PFSK-1 (cell line): ENCODE data around the gene ABCC10.

Experiments
- FOXP2 ChIP-seq: optimal IDR thresholded peaks from 2 replicates; pipeline ENCODE3; 2011; ENCODE audit warnings: borderline replicate concordance, control low read depth, inconsistent platforms; ENCODE audit not compliant: insufficient read depth; ENCODE audit errors: extremely low read length, extremely low read depth
- POLR2AphosphoS5 ChIP-seq: IDR thresholded peaks from 2 replicates; pipeline ENCODE4 v1.6.1; 2012; ENCODE audit warnings: low read depth, mild to moderate bottlenecking, control low read depth, low read length, moderate library complexity
- SIN3A ChIP-seq: IDR thresholded peaks from 2 replicates; pipeline ENCODE4 v1.6.1; 2012; ENCODE audit warnings: mild to moderate bottlenecking, low read length, moderate library complexity, borderline replicate concordance; ENCODE audit not compliant: insufficient read depth
- TAF1 ChIP-seq: IDR thresholded peaks from 2 replicates; pipeline ENCODE4 v1.6.1; 2012; ENCODE audit warnings: low read length, control low read depth, borderline replicate concordance; ENCODE audit not compliant: insufficient read depth
- TF ChIP-seq, protein P1 (sequence below), 2 experiments: IDR thresholded peaks; 2 replicates each; pipeline versions ENCODE4 v1.6.1 to v1.8.0; 2011 to 2012; ENCODE audit warnings: low read depth in 2 of 2, low read length in 2 of 2, control low read depth in 1 of 2, inconsistent platforms in 1 of 2, mild to moderate bottlenecking in 1 of 2, moderate library complexity in 1 of 2; ENCODE audit not compliant: insufficient read depth in 1 of 2

The ABCC10 gene

DNA sequence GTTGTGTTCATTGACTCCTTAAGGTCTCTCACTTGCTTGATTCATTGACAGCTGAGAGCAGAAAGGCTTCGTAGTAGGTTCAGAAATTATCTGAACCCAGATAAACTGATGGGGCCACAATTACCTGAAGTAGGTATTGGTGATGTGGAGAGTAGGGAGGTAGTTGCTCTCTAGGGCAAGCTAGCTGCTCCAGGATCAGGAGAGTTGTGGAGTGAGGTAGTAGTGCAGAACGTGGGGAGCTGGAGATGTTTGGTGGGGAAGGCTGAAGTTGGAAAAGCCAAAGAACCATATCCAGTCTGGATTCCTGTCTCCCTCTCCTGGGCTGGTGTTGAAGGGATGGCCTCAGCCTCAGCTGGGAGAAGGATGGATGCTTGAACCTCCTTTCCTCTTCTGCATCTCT is 65.9 kb downstream of the ABCC10 start:
- TF ChIP-seq TAF1 (no peak), SIN3A (no peak), FOXP2 (no peak), POLR2AphosphoS5 (no peak)
- TF ChIP-seq, protein P1, sequence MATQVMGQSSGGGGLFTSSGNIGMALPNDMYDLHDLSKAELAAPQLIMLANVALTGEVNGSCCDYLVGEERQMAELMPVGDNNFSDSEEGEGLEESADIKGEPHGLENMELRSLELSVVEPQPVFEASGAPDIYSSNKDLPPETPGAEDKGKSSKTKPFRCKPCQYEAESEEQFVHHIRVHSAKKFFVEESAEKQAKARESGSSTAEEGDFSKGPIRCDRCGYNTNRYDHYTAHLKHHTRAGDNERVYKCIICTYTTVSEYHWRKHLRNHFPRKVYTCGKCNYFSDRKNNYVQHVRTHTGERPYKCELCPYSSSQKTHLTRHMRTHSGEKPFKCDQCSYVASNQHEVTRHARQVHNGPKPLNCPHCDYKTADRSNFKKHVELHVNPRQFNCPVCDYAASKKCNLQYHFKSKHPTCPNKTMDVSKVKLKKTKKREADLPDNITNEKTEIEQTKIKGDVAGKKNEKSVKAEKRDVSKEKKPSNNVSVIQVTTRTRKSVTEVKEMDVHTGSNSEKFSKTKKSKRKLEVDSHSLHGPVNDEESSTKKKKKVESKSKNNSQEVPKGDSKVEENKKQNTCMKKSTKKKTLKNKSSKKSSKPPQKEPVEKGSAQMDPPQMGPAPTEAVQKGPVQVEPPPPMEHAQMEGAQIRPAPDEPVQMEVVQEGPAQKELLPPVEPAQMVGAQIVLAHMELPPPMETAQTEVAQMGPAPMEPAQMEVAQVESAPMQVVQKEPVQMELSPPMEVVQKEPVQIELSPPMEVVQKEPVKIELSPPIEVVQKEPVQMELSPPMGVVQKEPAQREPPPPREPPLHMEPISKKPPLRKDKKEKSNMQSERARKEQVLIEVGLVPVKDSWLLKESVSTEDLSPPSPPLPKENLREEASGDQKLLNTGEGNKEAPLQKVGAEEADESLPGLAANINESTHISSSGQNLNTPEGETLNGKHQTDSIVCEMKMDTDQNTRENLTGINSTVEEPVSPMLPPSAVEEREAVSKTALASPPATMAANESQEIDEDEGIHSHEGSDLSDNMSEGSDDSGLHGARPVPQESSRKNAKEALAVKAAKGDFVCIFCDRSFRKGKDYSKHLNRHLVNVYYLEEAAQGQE (IDR thresholded peaks at IDR 0.05; ENCODE audit: insufficient read depth in 1 of 2, low read depth in 2 of 2, low read length in 2 of 2) = no peak

DNA sequence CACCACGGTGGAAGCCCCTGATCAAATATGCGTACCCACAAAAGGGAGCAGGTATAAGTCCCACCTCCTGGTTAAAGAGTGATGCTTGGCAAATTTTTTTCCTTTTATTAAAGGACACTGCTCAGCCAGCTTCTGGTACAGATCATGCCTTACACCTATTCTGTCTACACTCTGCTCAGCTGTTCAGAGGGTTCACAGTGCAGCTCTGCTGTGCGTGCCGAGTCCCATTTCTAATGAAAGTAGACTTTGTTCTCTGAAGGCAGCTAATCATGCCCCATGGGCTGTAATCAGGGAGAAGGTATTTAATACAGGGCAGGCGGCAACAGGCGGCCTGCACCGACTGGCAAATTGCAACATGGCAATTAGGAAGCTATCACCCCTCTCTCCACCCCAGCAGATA is 66.5 kb downstream of the ABCC10 start:
- TF ChIP-seq POLR2AphosphoS5 (no peak), TAF1 (no peak), FOXP2 (no peak), SIN3A (no peak)
- TF ChIP-seq, protein P1 (IDR thresholded peaks at IDR 0.05; ENCODE audit: insufficient read depth in 1 of 2, low read depth in 2 of 2, low read length in 2 of 2) = no peak

DNA sequence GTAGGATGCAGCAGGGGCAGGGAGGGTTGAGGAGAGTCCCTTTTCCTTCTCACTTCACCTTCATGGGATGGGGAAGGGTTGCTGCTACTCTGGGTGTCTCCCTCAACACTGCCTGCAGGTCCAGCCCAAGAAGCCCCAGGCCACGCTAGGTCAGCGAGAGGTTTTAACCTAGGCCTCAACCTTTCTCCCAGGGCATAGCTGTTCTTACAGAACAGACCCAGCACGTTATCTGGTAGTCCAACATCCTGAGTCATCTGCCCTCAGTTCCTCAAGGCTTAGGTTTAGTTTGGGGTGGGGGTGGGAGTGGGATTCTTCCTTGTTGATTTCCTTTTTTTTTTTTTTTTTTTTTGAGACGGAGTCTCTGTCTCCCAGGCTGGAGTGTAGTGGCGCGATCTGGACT is 67.0 kb downstream of the ABCC10 start:
- TF ChIP-seq POLR2AphosphoS5 = no peak
- no peak for TF ChIP-seq FOXP2
- TF ChIP-seq TAF1 = no peak
- TF ChIP-seq SIN3A = no peak
- TF ChIP-seq, protein P1 (IDR thresholded peaks at IDR 0.05; ENCODE audit: insufficient read depth in 1 of 2, low read depth in 2 of 2, low read length in 2 of 2) = no peak

DNA sequence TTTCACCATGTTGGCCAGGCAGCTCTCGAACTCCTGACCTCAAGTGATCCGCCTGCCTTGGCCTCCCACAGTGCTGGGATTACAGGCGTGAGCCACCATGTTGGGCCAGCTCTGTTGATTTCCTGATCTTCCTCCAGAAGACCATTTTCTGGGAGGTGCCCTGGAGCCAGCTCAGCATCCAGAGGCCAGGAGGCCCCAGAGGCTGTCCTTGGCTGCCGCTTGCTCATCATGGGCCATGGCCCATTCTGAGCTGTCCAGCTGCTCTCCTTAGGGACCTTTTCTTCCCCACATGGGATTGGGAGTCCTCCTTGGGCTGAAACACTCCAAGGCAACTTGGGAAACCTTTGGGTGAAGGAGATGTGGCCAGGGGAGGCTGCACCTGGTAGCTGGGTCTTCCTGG is 67.4 kb downstream of the ABCC10 start:
- TF ChIP-seq SIN3A (no peak), TAF1 (no peak), FOXP2 (no peak)
- TF ChIP-seq, protein P1 (IDR thresholded peaks at IDR 0.05; ENCODE audit: insufficient read depth in 1 of 2, low read depth in 2 of 2, low read length in 2 of 2) = no peak

DNA sequence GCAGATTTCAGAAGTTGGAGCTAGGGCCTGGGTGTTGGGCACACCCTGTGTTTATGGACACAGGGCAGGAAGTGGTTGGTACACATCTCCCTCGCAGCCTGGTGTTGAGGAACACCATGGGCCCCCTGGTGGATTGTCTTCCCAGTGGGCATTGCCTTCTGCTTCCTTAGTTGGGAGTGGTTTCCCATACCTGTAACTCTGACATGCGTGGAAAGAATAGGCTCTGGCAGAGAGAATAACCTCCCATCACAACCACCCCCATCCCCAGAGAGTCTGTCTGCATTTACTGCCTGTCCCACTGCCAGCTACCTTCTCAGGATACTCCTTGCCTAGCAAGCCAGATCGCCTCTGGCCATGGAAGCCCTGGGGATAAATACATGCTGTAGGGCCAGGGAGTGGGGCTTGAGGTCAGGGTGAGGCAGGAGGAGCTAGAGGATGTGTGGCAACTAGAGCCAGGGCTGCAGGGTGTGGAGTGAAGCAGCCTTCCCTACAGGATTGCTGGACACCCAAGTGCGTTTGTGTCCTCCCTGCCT is 68.1 kb downstream of the ABCC10 start:
- TF ChIP-seq, protein P1 (IDR thresholded peaks at IDR 0.05; ENCODE audit: insufficient read depth in 1 of 2, low read depth in 2 of 2, low read length in 2 of 2) = no peak
- TF ChIP-seq TAF1 = no peak
- no peak for TF ChIP-seq POLR2AphosphoS5
- TF ChIP-seq SIN3A = no peak
- no peak for TF ChIP-seq FOXP2
